ENCODE data around the gene LIN7A.
A peak's percentile ranks its signal among the peaks of the same experiment; 100 is the strongest.

The LIN7A gene

GRCh38 chr12:80952443-80952842 lies 14.7 kb upstream of the LIN7A start:
- Histone ChIP-seq H3K27me3 (ENCODE audit: control insufficient read depth, insufficient read depth, low read length) (no peaks in the 10 kb centered on the region), H3K4me3 (ENCODE audit: low read length) (no peak overlapping the region), H3K36me3 (ENCODE audit: control insufficient read depth, insufficient read depth, low read length) (no peaks in the 10 kb centered on the region), H3K4me1 (ENCODE audit: control insufficient read depth, insufficient read depth, low read length) (no peaks in the 10 kb centered on the region), H3K27ac (ENCODE audit: low read length) (no peak overlapping the region), H3K9me3 (ENCODE audit: control insufficient read depth, insufficient read depth, low read length) (no peaks in the 10 kb centered on the region)
- DNase-seq (ENCODE audit: low read depth, low spot score): no peak

- no peaks in the 10 kb centered on the region for H3K9me3 ChIP-seq (ENCODE audit: control insufficient read depth, insufficient read depth, low read length)
- no peaks in the 10 kb centered on the region for H3K27me3 ChIP-seq (ENCODE audit: control insufficient read depth, insufficient read depth, low read length)
- no CpG with 5 or more reads among the region's 3 CpGs for WGBS (ENCODE audit: insufficient coverage, insufficient read length)
- H3K4me3 ChIP-seq (ENCODE audit: low read length): no peak overlapping the region
- H3K27ac ChIP-seq (ENCODE audit: low read length): no peak overlapping the region
- DNase-seq (ENCODE audit: low read depth, low spot score): no peak
- H3K4me1 ChIP-seq (ENCODE audit: control insufficient read depth, insufficient read depth, low read length): no peaks in the 10 kb centered on the region
- H3K36me3 ChIP-seq (ENCODE audit: control insufficient read depth, insufficient read depth, low read length): no peaks in the 10 kb centered on the region
Observed at GRCh38 chr12:80946591-80946990, 8.9 kb upstream of the LIN7A start.

- Histone ChIP-seq H3K4me3 (ENCODE audit: low read length) (no peak overlapping the region), H3K36me3 (ENCODE audit: control insufficient read depth, insufficient read depth, low read length) (no peaks in the 10 kb centered on the region), H3K9me3 (ENCODE audit: control insufficient read depth, insufficient read depth, low read length) (no peaks in the 10 kb centered on the region), H3K27ac (ENCODE audit: low read length) (no peak overlapping the region), H3K27me3 (ENCODE audit: control insufficient read depth, insufficient read depth, low read length) (no peaks in the 10 kb centered on the region), H3K4me1 (ENCODE audit: control insufficient read depth, insufficient read depth, low read length) (no peaks in the 10 kb centered on the region; the same call in 1 of the 2 replicates)
- no peak for DNase-seq (ENCODE audit: low read depth, low spot score)
Observed at GRCh38 chr12:80943338-80943737, 5.6 kb upstream of the LIN7A start.

GRCh38 chr12:80941916-80942315 lies 4.2 kb upstream of the LIN7A start:
- WGBS (ENCODE audit: insufficient coverage, insufficient read length): no CpG with 5 or more reads among the region's 1 CpG
- H3K27ac ChIP-seq (ENCODE audit: low read length): no peak overlapping the region
- H3K4me3 ChIP-seq (ENCODE audit: low read length): no peak overlapping the region
- H3K27me3 ChIP-seq (ENCODE audit: control insufficient read depth, insufficient read depth, low read length): no peaks in the 10 kb centered on the region
- H3K4me1 ChIP-seq (ENCODE audit: control insufficient read depth, insufficient read depth, low read length): no peaks in the 10 kb centered on the region; the same call in 1 of the 2 replicates
- DNase-seq (ENCODE audit: low read depth, low spot score): no peak
- H3K9me3 ChIP-seq (ENCODE audit: control insufficient read depth, insufficient read depth, low read length): no peaks in the 10 kb centered on the region
- no peaks in the 10 kb centered on the region for H3K36me3 ChIP-seq (ENCODE audit: control insufficient read depth, insufficient read depth, low read length)

- WGBS (ENCODE audit: insufficient coverage, insufficient read length): no CpG with 5 or more reads among the region's 7 CpGs
- Histone ChIP-seq H3K4me3 (ENCODE audit: low read length) (no peak overlapping the region), H3K4me1 (ENCODE audit: control insufficient read depth, insufficient read depth, low read length) (no peaks in the 10 kb centered on the region; the same call in 1 of the 2 replicates), H3K27me3 (ENCODE audit: control insufficient read depth, insufficient read depth, low read length) (no peaks in the 10 kb centered on the region), H3K9me3 (ENCODE audit: control insufficient read depth, insufficient read depth, low read length) (no peaks in the 10 kb centered on the region), H3K27ac (ENCODE audit: low read length) (no peak overlapping the region), H3K36me3 (ENCODE audit: control insufficient read depth, insufficient read depth, low read length) (no peaks in the 10 kb centered on the region)
- DNase-seq (ENCODE audit: low read depth, low spot score): no peak
Observed at GRCh38 chr12:80939231-80939950, 1.7 kb upstream of the LIN7A start.

- WGBS (ENCODE audit: insufficient coverage, insufficient read length): no CpG with 5 or more reads among the region's 7 CpGs
- no peak overlapping the region for H3K4me3 ChIP-seq (ENCODE audit: low read length)
- H3K27me3 ChIP-seq (ENCODE audit: control insufficient read depth, insufficient read depth, low read length): no peaks in the 10 kb centered on the region
- no peak for DNase-seq (ENCODE audit: low read depth, low spot score)
- H3K27ac ChIP-seq (ENCODE audit: low read length): no peak overlapping the region
- no peaks in the 10 kb centered on the region for H3K9me3 ChIP-seq (ENCODE audit: control insufficient read depth, insufficient read depth, low read length)
- no peaks in the 10 kb centered on the region; the same call in 1 of the 2 replicates for H3K4me1 ChIP-seq (ENCODE audit: control insufficient read depth, insufficient read depth, low read length)
- no peaks in the 10 kb centered on the region for H3K36me3 ChIP-seq (ENCODE audit: control insufficient read depth, insufficient read depth, low read length)
Observed at GRCh38 chr12:80938397-80938796, 663 bp upstream of the LIN7A start.

GRCh38 chr12:80936642-80937390 lies 918 bp downstream of the LIN7A start:
- WGBS (ENCODE audit: insufficient coverage, insufficient read length): no CpG with 5 or more reads among the region's 67 CpGs
- peak overlapping the region; percentile 95 for H3K4me3 ChIP-seq (ENCODE audit: low read length)
- no peaks in the 10 kb centered on the region for H3K36me3 ChIP-seq (ENCODE audit: control insufficient read depth, insufficient read depth, low read length)
- no peaks in the 10 kb centered on the region for H3K9me3 ChIP-seq (ENCODE audit: control insufficient read depth, insufficient read depth, low read length)
- H3K4me1 ChIP-seq (ENCODE audit: control insufficient read depth, insufficient read depth, low read length): no peaks in the 10 kb centered on the region; the same call in 1 of the 2 replicates
- H3K27ac ChIP-seq (ENCODE audit: low read length): no peak overlapping the region
- H3K27me3 ChIP-seq (ENCODE audit: control insufficient read depth, insufficient read depth, low read length): no peaks in the 10 kb centered on the region
- peak; percentile 31 for DNase-seq (ENCODE audit: low read depth, low spot score)

GRCh38 chr12:80936353-80936641 lies 1.4 kb downstream of the LIN7A start:
- no peak overlapping the region for H3K27ac ChIP-seq (ENCODE audit: low read length)

GRCh38 chr12:80935111-80935510 lies 2.6 kb downstream of the LIN7A start:
- DNase-seq (ENCODE audit: low read depth, low spot score): no peak
- no CpG with 5 or more reads among the region's 2 CpGs for WGBS (ENCODE audit: insufficient coverage, insufficient read length)
- H3K9me3 ChIP-seq (ENCODE audit: control insufficient read depth, insufficient read depth, low read length): no peaks in the 10 kb centered on the region
- H3K4me3 ChIP-seq (ENCODE audit: low read length): no peak overlapping the region
- no peak overlapping the region for H3K27ac ChIP-seq (ENCODE audit: low read length)
- no peaks in the 10 kb centered on the region for H3K27me3 ChIP-seq (ENCODE audit: control insufficient read depth, insufficient read depth, low read length)
- no peaks in the 10 kb centered on the region for H3K36me3 ChIP-seq (ENCODE audit: control insufficient read depth, insufficient read depth, low read length)
- H3K4me1 ChIP-seq (ENCODE audit: control insufficient read depth, insufficient read depth, low read length): no peaks in the 10 kb centered on the region; the same call in 1 of the 2 replicates

More at GRCh38 chr12:80936353-80936641, 1.4 kb downstream of the LIN7A start:
- Histone ChIP-seq H3K36me3 (ENCODE audit: control insufficient read depth, insufficient read depth, low read length) (no peaks in the 10 kb centered on the region), H3K9me3 (ENCODE audit: control insufficient read depth, insufficient read depth, low read length) (no peaks in the 10 kb centered on the region), H3K4me3 (ENCODE audit: low read length) (peak overlapping the region; percentile 95), H3K4me1 (ENCODE audit: control insufficient read depth, insufficient read depth, low read length) (no peaks in the 10 kb centered on the region; the same call in 1 of the 2 replicates), H3K27me3 (ENCODE audit: control insufficient read depth, insufficient read depth, low read length) (no peaks in the 10 kb centered on the region)
- no peak for DNase-seq (ENCODE audit: low read depth, low spot score)
- no CpG with 5 or more reads among the region's 11 CpGs for WGBS (ENCODE audit: insufficient coverage, insufficient read length)

GRCh38 chr12:80925983-80926382 lies 11.8 kb downstream of the LIN7A start:
- no peaks in the 10 kb centered on the region for H3K27me3 ChIP-seq (ENCODE audit: control insufficient read depth, insufficient read depth, low read length)
- no peak for DNase-seq (ENCODE audit: low read depth, low spot score)
- H3K4me1 ChIP-seq (ENCODE audit: control insufficient read depth, insufficient read depth, low read length): no peaks in the 10 kb centered on the region
- H3K27ac ChIP-seq (ENCODE audit: low read length): no peak overlapping the region
- WGBS (ENCODE audit: insufficient coverage, insufficient read length): no CpG with 5 or more reads among the region's 1 CpG
- no peak overlapping the region for H3K4me3 ChIP-seq (ENCODE audit: low read length)
- H3K9me3 ChIP-seq (ENCODE audit: control insufficient read depth, insufficient read depth, low read length): no peaks in the 10 kb centered on the region
- no peaks in the 10 kb centered on the region for H3K36me3 ChIP-seq (ENCODE audit: control insufficient read depth, insufficient read depth, low read length)

- H3K27me3 ChIP-seq (ENCODE audit: control insufficient read depth, insufficient read depth, low read length): no peaks in the 10 kb centered on the region
- H3K4me1 ChIP-seq (ENCODE audit: control insufficient read depth, insufficient read depth, low read length): no peaks in the 10 kb centered on the region
- H3K36me3 ChIP-seq (ENCODE audit: control insufficient read depth, insufficient read depth, low read length): no peaks in the 10 kb centered on the region
- DNase-seq (ENCODE audit: low read depth, low spot score): no peak
- WGBS (ENCODE audit: insufficient coverage, insufficient read length): no CpG with 5 or more reads among the region's 2 CpGs
- H3K9me3 ChIP-seq (ENCODE audit: control insufficient read depth, insufficient read depth, low read length): no peaks in the 10 kb centered on the region
- H3K4me3 ChIP-seq (ENCODE audit: low read length): no peak overlapping the region
- no peak overlapping the region for H3K27ac ChIP-seq (ENCODE audit: low read length)
Observed at GRCh38 chr12:80925237-80925636, 12.5 kb downstream of the LIN7A start.
